SK-N-SH (cell line): Measurements from ENCODE around the gene OR51B6. TPM values are rescaled to one million over a fixed set of nuclear protein-coding genes. Genes with fewer than 3 reads are reported as not detected.
"Not testable (repeated sequence)": the region's sequence is repeated elsewhere in the genome, so short reads cannot be mapped to it uniquely, and the experiment has no call there.

Experiments used
- CTCF ChIA-PET: fragments of 300-600, 350-600 bp; formaldehyde crosslinking; extraction: SDS; loops from one replicate; lab custom pipeline; 2021; lab: Yijun Ruan, JAX
- POLR2A ChIA-PET: fragments of 350-600 bp; sonication (Branson Sonifier 250); formaldehyde crosslinking; extraction: SDS; loops from one replicate; lab custom pipeline; 2020; ENCODE audit warnings: antibody characterized with exemption, inconsistent platforms; lab: Yijun Ruan, JAX
- DNase-seq: peaks from one replicate; pipeline ENCODE4 v3.0.0; 2012
- H2AFZ ChIP-seq: fragments of 200-600 bp; sonication (generic); 2 replicates; pipeline ENCODE4 v1.8.1; 2016; ENCODE audit warnings: antibody characterized with exemption, mild to moderate bottlenecking, low read depth
- H3F3A ChIP-seq: fragments of 200-600 bp; sonication (generic); replicated peaks from 2 replicates; pipeline ENCODE3; 2016; ENCODE audit warnings: antibody characterized with exemption, mild to moderate bottlenecking; ENCODE audit not compliant: insufficient read depth
- H3K27ac ChIP-seq, 2 experiments: fragments of 200-500 bp in 1 of 2; fragments of 200-600 bp in 1 of 2; sonication (Bioruptor generic) in 1 of 2; sonication (generic), shearing (Covaris generic) in 1 of 2; 2 replicates each; pipeline versions ENCODE4 v1.5.1 to v1.6.1; 2014 to 2016; ENCODE audit warnings: low read depth in 2 of 2, inconsistent platforms in 1 of 2, low read length in 1 of 2, mild to moderate bottlenecking in 1 of 2, mixed read lengths in 1 of 2
- H3K27me3 ChIP-seq: fragments of 200-600 bp; sonication (generic), shearing (Covaris generic); 2 replicates; pipeline ENCODE4 v1.6.1; 2016; ENCODE audit warnings: mixed run types; ENCODE audit not compliant: insufficient read depth
- H3K36me3 ChIP-seq, 2 experiments: fragments of 200-500 bp in 1 of 2; fragments of 200-600 bp in 1 of 2; sonication (Bioruptor generic) in 1 of 2; sonication (generic) in 1 of 2; replicated peaks in 1 of 2; 2 replicates each; pipeline versions ENCODE3 to v1.5.1; 2014 to 2016; ENCODE audit warnings: low read length in 1 of 2, mild to moderate bottlenecking in 1 of 2; ENCODE audit not compliant: insufficient read depth in 2 of 2, control insufficient read depth in 1 of 2
- H3K4me1 ChIP-seq, 2 experiments: fragments of 200-500 bp in 1 of 2; fragments of 200-600 bp in 1 of 2; sonication (Bioruptor generic) in 1 of 2; sonication (generic), shearing (Covaris generic) in 1 of 2; 2 replicates each; pipeline versions ENCODE4 v1.5.1 to v1.6.1; 2014 to 2016; ENCODE audit warnings: low read depth in 1 of 2, low read length in 1 of 2, mixed run types in 1 of 2; ENCODE audit not compliant: insufficient read depth in 2 of 2, control insufficient read depth in 1 of 2
- H3K4me2 ChIP-seq: fragments of 200-600 bp; sonication (generic), shearing (Covaris generic); 2 replicates; pipeline ENCODE4 v1.6.1; 2017; ENCODE audit warnings: mixed run types
- H3K4me3 ChIP-seq, 2 experiments: fragments of 200-500 bp in 1 of 2; fragments of 200-600 bp in 1 of 2; sonication (Bioruptor generic) in 1 of 2; sonication (generic), shearing (Covaris generic) in 1 of 2; 2 replicates each; pipeline versions ENCODE4 v1.5.1 to v1.8.1; 2014 to 2016; ENCODE audit warnings: low read depth in 2 of 2, inconsistent platforms in 1 of 2, low read length in 1 of 2, mild to moderate bottlenecking in 1 of 2, mixed read lengths in 1 of 2, moderate library complexity in 1 of 2
- H3K79me2 ChIP-seq: fragments of 200-600 bp; sonication (generic); 2 replicates; pipeline ENCODE4 v1.8.1; 2017; ENCODE audit warnings: mild to moderate bottlenecking; ENCODE audit not compliant: insufficient read depth
- H3K9ac ChIP-seq: fragments of 200-600 bp; sonication (generic); 2 replicates; pipeline ENCODE4 v1.6.1; 2017; ENCODE audit warnings: mixed run types
- H3K9me2 ChIP-seq: fragments of 200-600 bp; sonication (generic); 2 replicates; pipeline ENCODE4 v1.6.1; 2017; ENCODE audit warnings: mixed run types
- H3K9me3 ChIP-seq: fragments of 200-600 bp; sonication (generic); 2 replicates; pipeline ENCODE4 v1.6.1; 2017; ENCODE audit warnings: mixed run types, mild to moderate bottlenecking, moderate library complexity
- H4K20me1 ChIP-seq: fragments of 200-600 bp; sonication (generic); 2 replicates; pipeline ENCODE4 v1.6.1; 2017; ENCODE audit warnings: mild to moderate bottlenecking, mixed run types; ENCODE audit not compliant: insufficient read depth
- EP300 ChIP-seq, 2 experiments: IDR thresholded peaks; 2 replicates each; pipeline versions ENCODE4 v1.4.0 to v1.6.1; 2012; ENCODE audit warnings: borderline replicate concordance in 1 of 2, low read depth in 1 of 2, low read length in 1 of 2
- IRF3 ChIP-seq: fragments of 150-350 bp; IDR thresholded peaks from 2 replicates; pipeline ENCODE4 v1.6.1; 2016; ENCODE audit warnings: mild to moderate bottlenecking, low read depth, low read length
- JUND ChIP-seq: IDR thresholded peaks from 2 replicates; pipeline ENCODE4 v1.4.0; 2012
- MAX ChIP-seq: IDR thresholded peaks from 2 replicates; pipeline ENCODE4 v1.4.0; 2012; ENCODE audit warnings: low read depth
- NRF1 ChIP-seq: IDR thresholded peaks from 2 replicates; pipeline ENCODE4 v1.6.1; 2012; ENCODE audit warnings: low read depth, mild to moderate bottlenecking, low read length
- PBX3 ChIP-seq: IDR thresholded peaks from 2 replicates; pipeline ENCODE4; 2012
- RAD21 ChIP-seq: IDR thresholded peaks from 2 replicates; pipeline ENCODE4 v1.6.1; 2012; ENCODE audit warnings: mild to moderate bottlenecking, low read length
- RCOR1 ChIP-seq: fragments of 150-350 bp; IDR thresholded peaks from 2 replicates; pipeline ENCODE4 v1.6.1; 2017; ENCODE audit warnings: antibody characterized with exemption, low read length
- TEAD4 ChIP-seq: IDR thresholded peaks from 2 replicates; pipeline ENCODE4 v1.4.0; 2012; ENCODE audit warnings: mild to moderate bottlenecking, borderline replicate concordance; ENCODE audit not compliant: insufficient read depth
- ZBTB33 ChIP-seq: IDR thresholded peaks from 2 replicates; pipeline ENCODE4 v1.4.0; 2012; ENCODE audit warnings: low read depth, borderline replicate concordance
- WGBS: methylation state at CpG from one replicate; pipeline ENCODE4 v1.1.6; 2017; ENCODE audit warnings: low lambda C conversion rate; 5-methylcytosine and 5-hydroxymethylcytosine counted together
- polyA plus RNA-seq, 3 experiments: library from polyadenylated mRNA; depleted of rRNA; stranded (reverse); fragments of >200 nt; gene quantifications; 2 replicates each; pipeline ENCODE4 v1.2.3, GENCODE V29; 2012

OR51B6 gene
- polyA plus RNA-seq, 1 of the 3 experiments (the other 2 are of a cell fraction), result not detected

- no peak for TF ChIP-seq IRF3
These were observed 2.6 kb upstream of the OR51B6 start (continued) for GRCh38 chr11:5348551-5349194.

GRCh38 chr11:5349550-5349949 is 1.8 kb upstream of the OR51B6 start:
- no peak overlapping the region for H3K4me2 ChIP-seq
- H3K4me1 ChIP-seq, result no peaks in the 10 kb centered on the region
- no peaks in the 10 kb centered on the region for H3K36me3 ChIP-seq
- no peak overlapping the region for H3K27ac ChIP-seq
- peaks cover 6% of the 10 kb centered on the region; the same call in 1 of the 2 replicates for H3K27me3 ChIP-seq
- H3K4me3 ChIP-seq, result no peak overlapping the region
- no peak for TF ChIP-seq MAX
- H3K9me2 ChIP-seq, result no peaks in the 10 kb centered on the region
- H3K79me2 ChIP-seq, result no peaks in the 10 kb centered on the region
- H3K9me3 ChIP-seq, result no peaks in the 10 kb centered on the region
- POLR2A ChIA-PET, result no interaction called here
- H3F3A ChIP-seq, result no peaks in the 10 kb centered on the region
- 0% methylated on average over 1 of the region's 1 CpG for WGBS
- no peaks in the 10 kb centered on the region for H4K20me1 ChIP-seq
- no peak for DNase-seq
- no peak overlapping the region for H2AFZ ChIP-seq
- no peak overlapping the region for H3K9ac ChIP-seq
- CTCF ChIA-PET, result no interaction called here

- H3K4me2 ChIP-seq, H3K9me2 ChIP-seq, H4K20me1 ChIP-seq, H3K36me3 ChIP-seq, H3K79me2 ChIP-seq, H3K4me1 ChIP-seq, H3F3A ChIP-seq, H3K9me3 ChIP-seq, H3K4me3 ChIP-seq, H3K27ac ChIP-seq, H3K27me3 ChIP-seq, CTCF ChIA-PET, H2AFZ ChIP-seq, DNase-seq, POLR2A ChIA-PET, H3K9ac ChIP-seq: not testable (repeated sequence)
- WGBS, result 5% methylated on average over 1 of the region's 5 CpGs
These were observed 4.7 kb downstream of the OR51B6 start for GRCh38 chr11:5356031-5356430.

- H3K4me3 ChIP-seq, result no peak overlapping the region
- H3K4me1 ChIP-seq, result peaks cover 0 to 7% of the 10 kb centered on the region in 2 experiments; a peak in 1 of 4 replicates
- WGBS, result 4% methylated on average over 3 of the region's 3 CpGs
- no peaks in the 10 kb centered on the region for H4K20me1 ChIP-seq
- no peak for DNase-seq
- H3K27ac ChIP-seq, result no peak overlapping the region
- TF ChIP-seq PBX3, result no peak
- no peak for TF ChIP-seq JUND
- no peak for TF ChIP-seq RAD21
- TF ChIP-seq RCOR1, result no peak
- TF ChIP-seq ZBTB33, result no peak
- no peak for TF ChIP-seq TEAD4
- no peak for TF ChIP-seq EP300 (IDR thresholded peaks at IDR 0.05; ENCODE audit: borderline replicate concordance in 1 of 2, low read depth in 1 of 2, low read length in 1 of 2)
- no peak for TF ChIP-seq NRF1
- no peaks in the 10 kb centered on the region for H3K36me3 ChIP-seq
- H2AFZ ChIP-seq, result no peak overlapping the region
- H3K9ac ChIP-seq, result no peak overlapping the region
- H3K4me2 ChIP-seq, result no peak overlapping the region
- H3K27me3 ChIP-seq, result no peaks in the 10 kb centered on the region
- peaks cover 13% of the 10 kb centered on the region for H3F3A ChIP-seq
- ChIA-PET CTCF (no interaction called here), POLR2A (no interaction called here)
- no peaks in the 10 kb centered on the region for H3K79me2 ChIP-seq
- H3K9me2 ChIP-seq, result no peaks in the 10 kb centered on the region
- no peaks in the 10 kb centered on the region for H3K9me3 ChIP-seq
These were observed 10.8 kb downstream of the OR51B6 start for GRCh38 chr11:5362017-5362625.
